ENCODE measurements around the gene GRK5.

The GRK5 gene

DNA sequence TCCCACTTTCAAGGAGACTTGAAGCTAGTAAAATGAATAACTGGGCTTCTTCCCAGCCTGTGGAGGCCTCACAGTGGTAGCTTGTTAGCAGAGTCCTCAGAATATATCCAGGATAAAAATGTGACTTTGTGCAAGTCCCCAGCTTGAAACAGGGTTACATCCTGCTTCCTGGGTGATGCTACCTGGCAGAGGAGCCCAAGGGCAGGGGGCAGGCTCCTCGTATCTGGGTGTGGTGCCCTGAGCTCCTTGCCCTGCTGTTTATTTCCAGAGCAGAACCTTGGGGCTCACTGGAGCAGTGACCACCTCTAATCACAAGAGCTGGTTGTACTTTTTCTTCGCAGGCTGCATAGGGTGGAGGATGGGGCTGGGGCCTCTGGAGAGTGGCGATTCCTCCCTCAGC, 94.8 kb downstream of the GRK5 start:
- no peak for DNase-seq

DNA sequence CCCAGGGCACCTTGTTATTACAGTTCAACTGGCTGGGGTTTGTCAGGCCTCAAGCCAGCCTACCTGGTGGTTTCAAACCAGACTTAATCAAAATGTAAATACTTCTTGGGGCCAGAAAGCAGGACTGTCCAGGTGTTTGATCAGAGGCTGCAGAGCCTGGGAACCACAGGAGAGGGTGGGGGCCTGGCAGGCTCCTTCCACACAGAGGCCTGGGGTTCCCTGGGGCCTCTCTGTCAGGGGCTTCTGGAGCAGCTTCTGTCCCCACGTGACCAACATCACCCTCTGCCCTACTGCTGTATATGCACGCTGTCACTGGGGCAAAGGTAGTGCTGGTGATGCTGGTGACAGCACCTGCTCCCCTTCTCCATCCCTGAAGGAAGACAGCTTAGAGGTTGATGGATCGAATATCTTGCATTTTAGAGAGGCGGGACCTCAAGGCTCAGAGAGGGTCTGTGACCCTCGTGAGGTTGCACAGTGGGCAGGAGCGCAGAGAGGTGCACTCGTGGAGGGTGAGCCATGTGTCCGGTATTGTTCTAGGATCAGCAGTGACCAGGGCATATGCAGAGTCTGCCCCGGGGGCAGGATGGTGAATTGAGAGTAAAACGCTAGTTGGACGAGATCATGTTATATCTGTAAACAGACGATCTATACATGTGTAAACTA, 95.4 kb downstream of the GRK5 start:
- no peak for DNase-seq

DNA sequence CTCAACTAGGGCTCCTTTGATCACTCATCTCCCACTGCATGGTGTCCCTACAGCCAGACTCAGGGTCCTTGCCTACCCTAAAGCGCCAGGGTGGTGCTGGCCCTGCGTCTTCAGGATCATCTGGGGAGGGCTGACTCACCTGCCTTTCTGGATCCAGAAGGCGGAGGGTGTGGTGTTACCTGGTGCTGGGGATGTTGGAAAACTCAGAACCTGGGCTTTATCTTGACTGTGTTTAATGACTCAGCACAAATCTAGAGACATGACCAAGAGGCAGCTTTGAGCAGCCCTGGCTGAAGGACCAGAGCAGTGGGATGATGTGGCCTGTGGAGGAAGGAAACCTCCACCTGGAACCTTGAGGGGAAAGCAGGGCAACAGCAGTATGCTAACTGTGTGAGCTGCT, 96.5 kb downstream of the GRK5 start:
- no peak for DNase-seq

DNA sequence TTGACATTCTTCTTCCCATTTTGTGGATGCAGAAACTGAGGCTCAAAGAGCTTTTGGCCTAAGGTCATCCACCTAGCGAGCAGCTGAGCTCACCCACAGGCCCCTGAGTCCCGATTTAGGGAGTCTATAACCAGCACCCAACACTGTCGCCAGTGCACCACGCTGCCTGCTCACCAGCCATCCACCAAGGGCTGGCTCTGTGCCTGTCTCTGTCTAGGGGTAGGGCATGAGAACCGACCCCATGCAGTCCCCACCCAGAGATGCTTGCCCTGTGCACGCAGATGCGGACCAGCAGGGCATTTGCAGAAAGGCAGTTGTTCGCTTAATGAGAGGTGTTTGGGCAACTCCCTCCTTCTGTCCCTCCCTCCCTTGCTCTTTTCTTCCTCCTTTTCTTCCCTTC, 97.2 kb downstream of the GRK5 start:
- DNase-seq = no peak

DNA sequence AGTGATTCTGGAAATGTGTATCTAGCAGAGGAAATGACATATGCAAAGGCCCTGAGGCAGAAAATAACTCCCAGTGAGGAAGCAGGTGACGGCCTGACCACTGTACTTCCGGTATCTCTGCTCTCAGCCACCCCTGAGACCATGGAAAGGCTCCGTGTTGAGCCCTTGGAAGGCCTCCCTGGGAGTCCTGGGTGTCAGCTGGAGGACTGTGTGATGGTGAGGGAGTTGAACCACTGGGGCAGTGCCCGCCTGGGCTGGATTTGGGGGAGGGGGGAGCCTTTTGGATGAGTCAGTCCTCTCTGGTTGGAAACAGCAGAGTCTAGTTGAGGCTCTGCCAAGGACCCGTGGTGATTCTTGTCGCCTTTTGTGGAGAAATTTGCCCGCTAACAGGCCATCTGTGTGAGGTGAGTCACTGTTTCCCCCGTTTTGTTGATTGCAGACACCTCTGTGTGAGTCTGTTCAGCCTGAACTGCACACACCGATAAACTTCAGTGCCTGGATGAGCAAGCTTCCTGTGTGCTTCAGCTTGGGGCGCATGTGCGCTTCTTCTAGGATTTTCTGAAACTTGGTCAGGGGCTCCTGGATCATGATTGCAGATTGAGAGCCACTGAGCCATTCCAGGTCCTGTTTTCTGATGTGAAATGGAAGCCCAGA, 98.6 kb downstream of the GRK5 start:
- DNase-seq = no peak

DNA sequence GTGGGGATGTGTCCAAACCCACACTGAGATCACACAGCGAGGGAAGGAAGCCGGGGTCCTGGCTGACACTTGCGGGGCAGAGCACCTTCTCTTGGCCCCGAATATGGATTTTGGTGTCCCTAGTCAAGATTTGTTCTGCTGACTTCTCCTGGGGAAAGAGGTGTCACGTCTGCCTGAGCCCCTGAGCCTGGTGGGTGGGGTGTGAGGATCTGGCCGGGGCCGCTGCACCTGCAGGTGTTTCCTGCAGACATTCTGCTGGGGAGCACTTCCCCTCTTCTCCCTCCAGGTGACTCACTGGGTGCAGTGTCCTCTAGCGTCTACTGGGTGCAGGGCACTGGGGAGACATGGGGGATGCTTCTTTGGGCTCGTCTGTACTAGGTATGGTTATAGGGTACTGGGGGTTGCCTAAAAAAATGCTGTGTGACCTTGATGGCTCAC, 99.2 kb downstream of the GRK5 start:
- no peak for DNase-seq

DNA sequence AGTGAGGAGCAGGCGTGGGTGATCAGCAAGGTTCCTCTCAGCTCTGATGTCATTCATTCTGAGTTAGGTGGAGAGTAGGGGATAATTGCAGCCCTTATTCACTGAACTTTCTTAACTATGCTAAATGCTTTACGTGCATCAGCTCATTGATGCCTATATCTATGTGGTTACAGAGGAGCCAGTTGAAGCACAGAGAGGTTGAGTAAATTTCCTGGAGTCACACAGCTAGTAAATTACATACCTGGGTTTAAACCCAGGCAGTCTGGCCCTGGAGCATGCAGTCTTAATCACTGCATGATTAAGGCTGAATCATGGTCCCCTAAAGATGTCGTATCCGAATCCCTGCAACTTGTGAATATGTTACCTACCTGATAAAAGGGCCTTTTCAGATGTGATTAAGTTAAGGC, 99.6 kb downstream of the GRK5 start:
- no peak for DNase-seq

DNA sequence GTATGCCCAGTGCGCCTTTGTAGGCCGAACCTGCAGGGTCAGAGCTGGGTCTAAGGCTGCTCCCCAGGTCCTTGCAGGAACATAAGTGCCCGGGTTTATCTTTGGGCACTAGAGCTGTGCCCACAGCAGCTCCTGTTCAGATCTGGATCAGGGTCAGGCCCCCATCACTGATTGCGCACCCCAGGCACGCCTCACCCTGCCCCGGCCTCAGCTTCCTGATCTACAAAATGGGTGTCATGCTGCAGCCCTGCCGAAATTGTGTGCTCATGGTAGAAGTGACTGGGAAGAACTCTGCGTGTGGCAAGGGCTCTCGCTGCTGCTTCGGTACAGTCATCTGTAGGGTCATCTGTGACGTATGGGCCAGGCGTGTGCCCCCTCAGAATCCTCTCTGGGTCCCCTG, 100.7 kb downstream of the GRK5 start:
- no peak for DNase-seq

DNA sequence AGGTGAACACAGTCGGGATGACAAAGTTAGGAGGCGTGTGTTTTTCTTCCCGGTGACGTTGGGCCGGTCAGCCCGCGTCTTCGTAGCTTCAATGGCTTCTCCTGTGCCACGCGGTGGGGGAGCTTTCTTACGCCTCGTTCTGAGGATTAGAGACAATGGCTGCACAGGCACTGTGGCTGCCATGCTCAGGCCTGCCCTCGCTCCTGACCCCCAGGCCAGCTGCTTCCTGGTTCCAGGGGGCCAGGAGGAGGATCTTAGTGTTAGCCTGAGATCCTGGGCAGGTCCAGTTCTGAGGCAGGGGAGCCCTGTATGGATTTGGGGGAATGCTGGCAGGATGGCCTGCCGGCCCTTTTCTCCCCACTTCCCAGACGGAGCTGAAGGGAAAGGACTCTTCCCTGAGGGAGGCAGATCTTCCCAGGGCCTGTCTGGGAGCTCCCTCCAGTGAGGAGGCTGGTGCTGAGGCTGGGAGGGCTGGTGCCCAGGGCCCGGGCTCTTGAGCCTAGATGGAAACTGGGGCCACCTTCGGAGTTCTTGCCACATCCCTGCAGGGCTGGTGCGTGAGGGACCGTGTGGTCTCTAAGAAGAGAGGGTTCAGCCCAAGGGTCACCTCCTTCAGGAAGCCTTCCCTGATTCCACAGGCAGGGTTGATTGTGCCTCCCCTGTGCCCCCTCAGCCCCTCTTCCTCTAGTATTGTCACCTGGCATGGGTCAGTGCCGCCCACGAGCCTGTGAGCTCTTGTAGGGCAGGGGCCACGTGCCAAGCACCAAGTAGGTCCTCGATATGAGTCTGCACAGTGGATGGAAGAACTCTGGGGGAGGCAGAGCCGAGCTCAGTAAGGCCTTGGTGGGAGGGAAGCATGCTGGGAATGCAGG, 101.4 kb downstream of the GRK5 start:
- DNase-seq = no peak

DNA sequence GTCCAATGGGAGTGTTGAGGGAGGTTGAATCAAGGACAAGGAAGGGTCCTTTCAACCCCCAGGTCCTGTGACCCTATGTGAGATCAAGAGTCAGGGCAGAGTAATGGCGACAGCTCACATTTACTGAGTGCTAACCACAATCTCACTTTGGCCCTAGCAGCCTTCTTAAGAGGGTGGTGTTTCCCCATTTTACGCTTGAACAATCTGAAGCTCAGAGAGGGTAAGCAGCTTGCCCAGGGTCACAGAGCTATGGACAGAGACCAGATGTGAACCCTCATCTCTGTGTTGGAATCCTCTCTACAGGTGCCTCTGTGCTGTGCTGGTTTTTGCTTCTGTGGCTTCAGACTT, 102.0 kb downstream of the GRK5 start:
- no peak for DNase-seq

DNA sequence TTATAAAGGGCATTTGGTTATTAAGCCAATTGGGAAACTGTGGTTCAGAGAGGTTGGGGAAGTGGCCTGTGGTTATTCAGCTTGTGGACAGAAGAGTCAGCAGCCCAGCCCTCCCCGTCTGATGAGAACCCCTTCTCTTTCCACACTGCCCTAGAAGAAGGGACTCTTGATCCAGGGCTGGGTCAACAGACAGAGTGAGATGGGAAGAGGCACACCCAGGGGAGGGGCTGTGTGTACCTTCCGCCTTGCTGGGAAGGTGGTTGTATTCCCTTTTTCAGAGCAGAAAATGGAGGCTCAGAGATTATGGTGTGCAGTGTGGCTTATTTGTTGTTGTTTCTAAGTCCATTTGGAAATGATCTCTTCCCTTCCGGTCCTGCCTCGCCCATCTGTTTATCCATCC, 103.4 kb downstream of the GRK5 start:
- no peak for DNase-seq

DNA sequence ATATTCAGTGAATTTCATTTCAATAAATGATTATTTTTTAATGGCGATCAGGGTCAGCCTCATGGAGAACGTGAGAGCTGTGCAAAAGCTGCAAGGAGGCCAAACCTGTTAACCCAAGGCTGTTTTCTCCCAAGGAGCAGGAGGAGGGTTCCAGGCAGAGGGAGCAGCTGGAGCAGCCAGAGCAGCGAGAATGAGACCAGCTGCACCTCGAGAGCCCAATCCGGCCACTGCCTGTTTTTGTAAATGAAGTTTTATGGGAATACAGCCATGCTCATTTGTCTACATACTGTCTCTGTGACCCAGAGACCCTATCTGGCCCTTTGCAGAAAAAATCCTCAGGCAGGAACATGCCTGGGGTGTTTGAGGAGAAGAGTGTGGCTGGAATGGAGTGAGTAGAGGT, 104.9 kb downstream of the GRK5 start:
- DNase-seq = no peak

DNA sequence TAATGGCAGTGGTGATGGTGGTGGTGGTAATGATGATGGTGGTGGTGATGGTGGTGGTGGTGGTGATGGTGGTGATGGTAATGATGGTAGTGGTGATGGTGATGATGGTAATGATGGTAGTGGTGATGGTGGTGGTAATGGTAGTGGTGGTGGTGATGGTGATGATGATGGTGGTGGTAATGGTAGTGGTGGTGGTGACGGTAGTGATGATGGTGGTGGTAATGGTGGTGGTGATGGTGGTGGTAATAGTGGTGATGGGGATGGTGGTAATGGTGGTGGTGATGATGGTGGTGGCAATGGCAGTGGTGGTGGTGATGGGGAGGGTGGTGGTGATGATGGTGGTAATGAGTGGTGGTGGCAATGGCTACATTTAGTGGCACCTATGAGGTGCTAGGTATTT, 105.7 kb downstream of the GRK5 start:
- DNase-seq = no peak

DNA sequence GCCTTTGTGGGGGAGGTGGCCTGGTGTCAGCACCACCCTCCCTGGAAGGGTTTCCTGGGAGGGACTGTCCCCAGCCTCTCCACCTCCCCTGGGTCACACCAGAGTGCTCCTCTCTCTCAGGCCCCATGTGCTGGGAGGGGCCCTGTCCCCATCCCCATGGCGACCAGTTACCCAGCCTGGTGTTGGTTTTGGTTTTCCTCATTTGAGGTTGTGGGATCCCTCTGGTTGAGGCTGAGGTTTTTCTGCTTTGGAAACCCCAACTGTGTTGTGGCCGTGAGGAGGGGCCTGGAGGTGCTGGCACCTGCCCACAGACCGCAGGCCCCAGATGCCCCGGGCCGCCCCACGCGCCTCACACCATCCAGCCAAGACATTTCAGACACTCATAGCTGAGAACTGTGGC, 106.3 kb downstream of the GRK5 start:
- no peak for DNase-seq

DNA sequence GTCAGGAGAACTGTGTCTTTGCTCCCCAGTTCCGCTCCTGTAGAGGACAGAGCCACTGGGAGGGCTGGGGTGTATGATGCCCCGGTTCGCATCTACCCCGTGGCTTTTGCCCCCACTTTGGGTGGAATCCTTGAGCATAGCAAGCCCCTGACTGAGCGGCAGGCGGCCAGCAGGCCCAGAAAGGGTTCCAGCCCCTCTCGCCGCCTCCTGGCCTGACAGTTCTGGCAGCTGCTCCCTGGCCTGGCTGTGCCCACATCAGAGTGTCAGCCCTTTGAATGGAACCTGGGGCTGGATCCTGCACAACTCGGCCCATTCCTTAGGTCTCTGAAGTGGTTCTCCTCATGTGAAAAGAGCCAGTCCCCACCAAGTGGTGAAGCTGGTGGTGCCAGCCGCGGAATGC, 106.7 kb downstream of the GRK5 start:
- DNase-seq = no peak

DNA sequence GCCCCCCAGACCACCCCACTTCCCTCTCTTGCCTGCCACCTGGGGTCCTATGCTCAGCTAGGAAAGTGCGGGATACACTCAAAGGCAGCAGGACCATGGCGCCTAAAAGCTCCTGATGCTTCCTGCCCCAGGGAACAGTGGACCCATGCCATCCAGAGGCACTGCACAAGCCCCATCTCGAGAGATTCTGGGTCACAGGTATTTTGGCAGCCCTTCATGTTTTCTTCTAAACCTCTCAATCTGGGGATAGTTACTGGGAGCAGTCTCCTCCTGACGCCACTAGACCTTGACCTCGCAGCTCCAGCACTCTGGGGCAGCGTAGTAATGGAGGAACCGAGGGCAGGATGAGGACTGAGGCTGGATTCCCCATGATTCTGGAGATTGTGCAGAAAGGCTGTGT, 107.1 kb downstream of the GRK5 start:
- DNase-seq = no peak

DNA sequence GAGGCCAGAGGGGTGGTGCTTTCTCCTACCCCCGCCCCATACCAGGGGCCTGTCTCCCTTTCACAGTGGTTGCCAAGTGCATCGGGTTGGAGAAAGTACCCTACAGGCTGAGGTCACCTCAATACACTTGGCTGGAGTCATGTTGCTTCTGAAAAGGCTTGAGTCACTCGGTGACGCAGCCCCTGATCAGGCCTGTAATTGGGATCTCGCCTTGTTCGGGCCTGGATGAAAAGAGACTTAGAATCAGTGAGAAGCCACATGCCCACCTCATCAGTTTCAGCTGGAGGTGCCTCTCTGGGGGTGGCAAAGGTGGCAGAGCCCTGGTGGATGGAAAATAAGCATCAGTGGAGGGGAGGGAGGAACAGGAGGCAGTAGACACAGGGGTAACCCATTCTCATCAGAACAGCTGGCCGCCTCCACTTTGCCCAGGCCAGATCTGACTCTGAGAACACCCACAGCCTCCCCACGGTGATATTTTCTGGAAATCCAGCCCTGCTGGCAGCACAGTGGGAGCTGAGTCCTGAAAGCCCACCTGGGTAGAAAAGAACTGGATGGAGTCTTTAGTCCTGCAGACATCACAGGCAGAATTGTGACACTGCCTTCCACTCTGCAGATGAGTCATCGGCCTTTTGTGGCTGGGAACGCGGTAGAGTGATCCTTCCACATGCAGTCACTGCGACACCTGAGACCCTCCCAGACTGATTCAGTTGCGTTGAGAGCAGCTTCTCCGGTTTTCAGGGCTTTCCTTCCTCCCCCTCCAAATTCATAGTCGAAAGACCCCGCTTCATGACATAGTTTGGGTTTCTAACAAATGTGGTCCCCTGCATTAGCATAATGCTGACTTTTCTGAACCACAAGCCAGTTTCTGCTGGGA, 108.0 kb downstream of the GRK5 start:
- DNase-seq = peak; percentile 95

DNA sequence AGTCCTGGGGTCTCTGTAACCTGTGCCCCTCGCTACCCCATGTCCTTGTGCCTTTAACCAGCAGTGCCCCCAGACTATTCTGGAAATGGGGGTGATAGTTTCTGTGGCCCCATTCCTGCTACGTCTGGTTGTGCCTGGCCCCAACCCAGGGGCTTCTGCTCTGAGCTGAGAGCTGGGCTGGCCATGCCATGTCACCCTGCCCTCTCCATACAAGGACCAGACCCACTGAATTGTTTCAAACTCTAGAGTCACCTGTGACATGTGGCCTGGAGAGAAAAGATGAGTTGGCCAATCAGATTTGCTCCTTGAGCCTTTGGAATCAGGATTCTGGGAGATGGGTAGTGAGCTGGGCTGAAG, 108.6 kb downstream of the GRK5 start:
- no peak for DNase-seq

DNA sequence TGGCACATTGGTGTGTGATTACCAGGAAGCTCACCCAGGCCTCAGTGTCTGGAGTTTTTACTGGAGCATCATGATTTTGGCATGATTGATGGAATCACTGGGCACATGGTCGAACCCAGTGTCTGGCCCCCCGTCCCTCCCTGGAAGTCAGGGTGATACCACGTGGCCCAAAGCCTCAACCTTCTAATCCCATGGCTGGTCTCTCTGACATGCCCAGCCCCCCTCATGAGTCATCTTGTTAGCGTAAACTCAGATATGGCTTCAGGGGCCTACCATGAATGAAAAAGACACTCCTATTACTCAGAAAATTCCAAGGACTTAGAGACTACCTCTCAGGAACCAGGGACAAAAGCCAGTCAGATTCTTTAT, 109.3 kb downstream of the GRK5 start:
- DNase-seq = peak; percentile 89

DNA sequence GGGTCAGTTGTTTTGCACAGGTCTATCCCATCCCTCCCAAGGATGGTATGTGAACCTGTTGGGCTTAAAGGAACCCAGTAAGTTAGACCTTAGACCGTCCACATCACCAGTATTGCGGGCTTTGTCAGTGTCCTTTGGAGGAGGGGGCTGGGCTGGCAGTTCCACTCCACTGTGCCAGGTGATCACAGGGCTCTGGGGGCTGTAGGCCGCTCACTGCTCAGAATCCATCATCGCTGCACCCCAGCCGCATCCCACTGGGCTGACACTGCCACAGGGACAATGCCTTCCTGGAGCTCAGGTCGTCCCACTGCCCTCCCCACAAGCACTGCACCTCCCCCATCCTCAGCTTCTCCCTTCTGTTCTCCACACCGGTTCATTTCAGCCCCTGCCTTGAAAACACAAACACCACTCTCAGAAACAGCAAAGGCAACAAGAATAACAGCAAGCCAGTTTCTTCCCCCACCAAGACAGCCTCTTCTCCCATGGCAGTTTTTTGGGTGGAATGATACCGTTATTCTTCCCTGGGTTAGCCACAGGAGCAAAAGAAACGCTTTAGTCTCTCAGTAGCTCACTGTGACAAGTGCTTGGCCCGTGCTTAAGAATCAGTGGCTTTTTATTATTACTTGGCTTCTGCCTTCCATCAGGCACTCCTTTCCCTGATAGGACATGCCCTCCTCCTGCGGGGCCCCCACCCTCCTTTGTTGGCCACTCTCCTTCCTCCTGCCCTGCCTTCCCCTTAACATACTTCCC, 111.2 kb downstream of the GRK5 start:
- DNase-seq = no peak

DNA sequence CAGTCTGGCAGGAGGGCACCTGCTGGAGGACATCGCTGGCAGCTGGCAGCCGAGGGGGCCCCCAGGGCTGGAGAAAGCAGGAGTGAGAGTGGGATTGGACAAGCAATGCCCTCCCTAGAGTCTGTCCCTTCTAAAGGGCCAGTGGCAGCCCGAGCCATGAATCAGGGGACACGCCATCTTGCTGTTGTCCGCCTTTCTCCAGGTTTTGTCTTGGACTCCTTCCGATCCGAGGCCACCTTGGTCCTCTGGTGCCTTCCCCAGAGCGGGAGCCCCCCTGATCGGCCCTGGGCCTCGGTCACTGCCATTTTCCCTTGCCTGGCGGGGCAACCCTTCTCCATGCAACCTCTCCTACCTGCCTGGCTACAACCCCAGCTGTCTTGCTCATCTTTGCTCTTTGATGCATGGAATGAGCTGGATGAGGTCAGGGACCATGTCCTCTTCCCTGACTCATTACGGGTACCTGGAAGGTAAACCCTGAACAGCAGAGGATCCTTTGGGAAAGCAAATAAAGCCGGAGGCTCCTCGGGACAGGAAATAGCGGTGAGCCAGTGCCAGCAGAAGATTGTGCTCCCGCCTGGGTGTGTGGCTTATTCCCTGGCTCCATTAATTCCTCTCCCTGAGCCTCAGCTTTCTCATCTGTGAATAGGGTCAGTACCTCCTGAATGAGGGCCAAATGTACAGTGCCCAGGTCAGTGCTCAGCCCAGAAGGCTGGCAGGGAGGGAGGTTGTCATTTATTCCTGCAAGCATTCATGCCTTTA, 112.0 kb downstream of the GRK5 start:
- DNase-seq = no peak

DNA sequence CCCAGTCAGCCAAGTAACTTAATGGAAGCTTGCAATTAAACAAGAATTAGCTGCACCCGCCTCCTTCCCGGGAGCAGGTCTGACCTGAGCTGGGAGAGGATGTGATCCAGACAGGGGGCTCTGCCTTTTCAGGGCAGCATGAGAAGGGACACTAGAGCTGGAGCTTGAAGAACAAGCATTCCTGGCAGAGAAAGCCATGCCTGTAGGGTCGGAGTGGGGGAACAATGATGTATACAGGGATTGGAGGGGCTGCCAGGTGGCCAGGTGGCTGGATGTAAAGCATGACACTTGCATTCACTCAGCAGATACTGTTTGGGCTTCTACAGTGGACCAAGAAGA, 112.5 kb downstream of the GRK5 start:
- peak; percentile 75 for DNase-seq
